ENCODE data around the gene SLCO1A2.

Gene SLCO1A2

DNA sequence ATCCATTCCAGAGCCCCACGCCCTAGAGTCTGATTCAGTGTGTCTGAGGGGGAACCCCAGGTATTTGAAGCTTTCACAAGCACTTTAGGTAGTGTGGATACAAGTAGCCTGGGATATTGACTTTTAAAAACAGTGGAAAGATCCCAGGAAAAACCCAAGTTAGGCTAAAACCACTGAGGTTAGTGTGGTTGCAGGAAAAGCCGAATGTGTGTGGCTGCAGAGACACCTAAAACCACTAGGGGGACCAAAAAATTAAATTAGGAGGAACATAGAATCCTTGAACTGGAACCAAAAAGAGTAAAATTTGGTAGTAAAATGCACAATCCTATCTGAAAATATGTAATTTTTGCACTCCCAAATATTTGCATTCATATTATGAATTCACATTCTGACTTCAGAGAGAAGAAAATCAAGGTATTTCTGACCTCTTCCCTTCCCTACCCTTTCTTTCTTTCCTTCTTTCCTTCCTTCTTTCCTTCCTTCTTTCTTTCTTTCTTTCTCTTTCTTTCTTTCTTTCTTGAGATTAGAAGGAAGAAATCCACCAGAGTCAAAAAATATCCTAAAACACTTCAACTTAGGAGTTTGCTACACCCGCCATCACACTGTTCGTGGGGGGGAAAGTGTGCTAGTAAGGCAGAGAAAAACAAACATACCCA, 37.8 kb downstream of the SLCO1A2 start:
- no peaks in the 10 kb centered on the region for H3K36me3 Mint-ChIP-seq (ENCODE audit: low read depth)
- H3K9me3 Mint-ChIP-seq = no peaks in the 10 kb centered on the region
- H3K27ac Mint-ChIP-seq = no peak overlapping the region
- H3K4me1 Mint-ChIP-seq (ENCODE audit: low read depth) = peaks cover 6% of the 10 kb centered on the region
- peaks cover 17% of the 10 kb centered on the region for H3K27me3 Mint-ChIP-seq (ENCODE audit: low read depth)
- DNase-seq (ENCODE audit: low spot score) = no peak
- H3K4me3 Mint-ChIP-seq = no peak overlapping the region

DNA sequence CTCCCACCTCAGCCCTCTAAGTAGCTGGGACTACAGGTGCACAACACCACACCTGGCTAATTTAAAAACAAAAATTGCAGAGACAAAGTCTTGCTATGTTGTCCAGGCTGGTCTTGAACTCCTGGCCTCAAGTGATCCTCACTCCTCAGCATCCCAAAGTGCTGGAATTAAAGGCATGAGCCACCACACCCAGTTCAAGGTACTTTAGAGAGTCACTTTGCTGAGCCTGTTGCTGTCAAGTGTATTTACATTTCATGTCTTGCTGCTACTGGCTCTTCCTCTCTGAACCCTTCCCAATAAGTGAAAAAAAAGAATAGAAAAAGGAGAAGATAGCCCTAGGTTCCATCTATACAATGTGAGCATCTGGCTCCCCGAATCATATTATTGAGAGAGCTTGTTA, 38.4 kb downstream of the SLCO1A2 start:
- no peak for DNase-seq (ENCODE audit: low spot score)
- H3K27ac Mint-ChIP-seq = no peak overlapping the region
- H3K4me3 Mint-ChIP-seq = no peak overlapping the region
- no peaks in the 10 kb centered on the region for H3K36me3 Mint-ChIP-seq (ENCODE audit: low read depth)
- peaks cover 14% of the 10 kb centered on the region for H3K27me3 Mint-ChIP-seq (ENCODE audit: low read depth)
- peaks cover 6% of the 10 kb centered on the region for H3K4me1 Mint-ChIP-seq (ENCODE audit: low read depth)
- no peaks in the 10 kb centered on the region for H3K9me3 Mint-ChIP-seq

DNA sequence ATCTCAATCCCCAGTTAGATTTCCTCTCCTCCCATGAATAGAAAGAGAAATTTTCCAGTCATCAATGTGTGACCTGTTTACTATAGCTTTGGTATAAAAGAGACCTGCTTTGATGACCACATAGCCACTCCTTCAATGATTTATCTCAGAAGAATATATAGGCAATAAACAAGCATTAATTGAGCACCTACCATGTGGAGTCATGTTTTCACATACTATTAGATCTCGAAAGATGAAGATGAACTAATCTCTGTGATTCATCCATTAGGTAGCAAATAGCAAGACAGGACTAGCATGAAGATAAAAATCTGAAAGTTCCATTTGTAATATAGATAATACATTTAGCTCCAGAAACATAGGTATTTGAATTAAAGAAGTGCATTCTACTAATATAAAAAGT, 40.5 kb downstream of the SLCO1A2 start:
- H3K9me3 Mint-ChIP-seq = no peaks in the 10 kb centered on the region
- peaks cover 14% of the 10 kb centered on the region for H3K27me3 Mint-ChIP-seq (ENCODE audit: low read depth)
- no peak overlapping the region for H3K27ac Mint-ChIP-seq
- no peak overlapping the region for H3K4me3 Mint-ChIP-seq
- no peak for DNase-seq (ENCODE audit: low spot score)
- H3K4me1 Mint-ChIP-seq (ENCODE audit: low read depth) = peaks cover 6% of the 10 kb centered on the region
- H3K36me3 Mint-ChIP-seq (ENCODE audit: low read depth) = no peaks in the 10 kb centered on the region

DNA sequence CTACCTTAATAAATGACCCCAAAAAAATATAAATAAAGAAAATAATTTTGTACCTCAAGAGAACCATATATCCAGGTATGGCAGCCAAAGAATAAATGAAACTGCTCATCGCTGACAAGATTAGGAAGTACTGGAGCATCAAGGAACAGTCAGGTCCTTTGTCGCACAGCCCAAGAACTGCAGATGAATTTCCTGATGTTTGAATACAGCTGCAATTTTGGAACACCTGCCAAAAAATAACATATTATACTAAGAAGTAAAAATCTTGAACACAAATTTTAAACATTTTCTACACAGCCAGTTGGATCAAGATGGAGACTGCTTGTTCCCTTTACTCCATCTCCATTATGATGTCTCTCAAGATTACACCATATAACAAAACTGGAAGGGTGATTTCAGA, 42.6 kb downstream of the SLCO1A2 start:
- Mint-ChIP-seq H3K36me3 (ENCODE audit: low read depth) (no peaks in the 10 kb centered on the region), H3K4me3 (no peak overlapping the region)

DNA sequence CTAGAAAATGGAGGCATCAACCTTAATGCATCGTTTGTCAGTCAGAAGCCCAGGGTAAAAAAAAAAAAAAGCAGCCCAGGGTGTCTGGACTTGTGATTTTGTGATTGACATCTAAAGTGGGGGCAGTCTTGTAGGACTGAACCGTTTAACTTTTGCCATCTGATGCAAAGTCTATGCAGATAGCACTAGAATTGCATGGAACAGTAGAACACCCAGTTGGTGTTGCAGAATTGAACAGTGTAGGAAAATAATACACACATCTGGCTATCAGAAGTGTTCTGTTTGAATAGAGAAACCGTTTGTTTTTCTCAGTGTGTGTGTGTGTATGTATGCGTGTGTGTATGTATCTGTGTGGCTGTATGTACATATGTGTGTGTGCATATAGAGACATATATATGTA, 45.0 kb downstream of the SLCO1A2 start:
- Mint-ChIP-seq H3K36me3 (ENCODE audit: low read depth) (no peaks in the 10 kb centered on the region), H3K9me3 (no peaks in the 10 kb centered on the region), H3K27ac (no peak overlapping the region), H3K4me1 (ENCODE audit: low read depth) (no peaks in the 10 kb centered on the region), H3K27me3 (ENCODE audit: low read depth) (peaks cover 8% of the 10 kb centered on the region), H3K4me3 (no peak overlapping the region)
- no peak for DNase-seq (ENCODE audit: low spot score)

More for the DNA sequence above, 42.6 kb downstream of the SLCO1A2 start:
- no peak for DNase-seq (ENCODE audit: low spot score)
- no peaks in the 10 kb centered on the region for H3K9me3 Mint-ChIP-seq
- peaks cover 1% of the 10 kb centered on the region for H3K4me1 Mint-ChIP-seq (ENCODE audit: low read depth)
- peaks cover 12% of the 10 kb centered on the region for H3K27me3 Mint-ChIP-seq (ENCODE audit: low read depth)
- H3K27ac Mint-ChIP-seq = no peak overlapping the region

DNA sequence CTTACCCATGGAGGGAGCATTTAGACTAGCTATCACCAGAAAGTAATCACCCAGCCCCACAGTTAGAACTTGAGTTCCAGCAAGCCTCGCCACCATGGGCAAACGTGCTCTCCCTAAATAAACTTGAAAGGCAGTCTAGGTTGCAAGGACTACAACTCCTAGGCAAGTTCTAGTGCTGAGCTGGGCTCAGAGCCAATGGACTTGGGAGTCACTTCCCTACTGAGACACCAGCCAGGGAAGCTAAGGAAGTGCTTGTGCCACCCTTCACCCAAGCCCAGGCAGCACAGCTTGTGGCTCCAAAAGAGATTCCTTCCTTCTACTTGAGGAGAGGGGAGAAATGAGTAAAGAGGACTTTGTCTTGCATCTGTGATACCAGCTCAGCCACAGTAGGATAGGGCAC, 57.9 kb downstream of the SLCO1A2 start:
- no peak overlapping the region for H3K27ac Mint-ChIP-seq
- H3K4me3 Mint-ChIP-seq = no peak overlapping the region
- no peaks in the 10 kb centered on the region for H3K4me1 Mint-ChIP-seq (ENCODE audit: low read depth)
- DNase-seq (ENCODE audit: low spot score) = no peak
- no peaks in the 10 kb centered on the region for H3K36me3 Mint-ChIP-seq (ENCODE audit: low read depth)
- H3K9me3 Mint-ChIP-seq = no peaks in the 10 kb centered on the region
- peaks cover 9% of the 10 kb centered on the region for H3K27me3 Mint-ChIP-seq (ENCODE audit: low read depth)

DNA sequence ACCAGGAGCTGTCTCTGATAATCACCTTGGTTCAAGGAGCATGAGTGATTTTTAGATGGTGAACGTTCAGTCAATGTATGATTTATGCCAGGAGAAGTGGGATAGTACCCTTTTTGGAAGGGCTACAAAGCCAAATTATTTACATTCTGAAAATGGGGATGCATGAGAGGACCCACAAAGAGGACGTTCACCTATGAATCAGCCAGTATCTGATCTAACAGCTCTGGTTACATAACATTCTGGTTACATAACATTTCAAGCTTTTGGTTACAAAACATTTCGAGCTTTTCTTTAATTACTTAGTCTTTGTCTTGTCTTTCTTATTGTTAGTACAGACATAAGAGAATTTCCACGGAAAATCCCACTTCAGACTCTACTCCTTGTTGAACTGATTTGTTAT, 68.8 kb downstream of the SLCO1A2 start:
- no peaks in the 10 kb centered on the region for H3K36me3 Mint-ChIP-seq (ENCODE audit: low read depth)
- no peaks in the 10 kb centered on the region for H3K27me3 Mint-ChIP-seq (ENCODE audit: low read depth)
- no peak for DNase-seq (ENCODE audit: low spot score)
- H3K9me3 Mint-ChIP-seq = no peaks in the 10 kb centered on the region
- H3K4me1 Mint-ChIP-seq (ENCODE audit: low read depth) = no peaks in the 10 kb centered on the region
- no peak overlapping the region for H3K4me3 Mint-ChIP-seq
- no peak overlapping the region for H3K27ac Mint-ChIP-seq

DNA sequence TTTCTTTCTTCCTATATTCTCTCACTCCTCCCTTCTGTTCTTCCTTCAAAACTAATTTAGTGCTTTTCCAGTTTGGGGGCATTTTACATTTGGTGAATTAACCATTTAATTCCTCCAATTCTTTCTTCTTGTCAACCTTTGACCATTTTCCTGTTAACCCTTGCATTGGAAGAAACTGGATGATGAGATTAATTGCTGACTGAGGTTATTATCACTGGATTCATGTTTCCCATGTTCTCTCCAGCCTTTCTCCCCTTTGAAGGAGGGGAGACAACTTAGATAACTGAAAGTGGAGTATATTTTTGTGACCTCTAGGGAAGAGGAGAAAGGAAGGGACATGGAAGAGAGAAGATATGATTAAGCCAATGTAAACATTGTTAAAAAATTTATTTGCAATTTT, 70.5 kb downstream of the SLCO1A2 start:
- no peaks in the 10 kb centered on the region for H3K27me3 Mint-ChIP-seq (ENCODE audit: low read depth)
- H3K36me3 Mint-ChIP-seq (ENCODE audit: low read depth) = no peaks in the 10 kb centered on the region
- no peaks in the 10 kb centered on the region for H3K9me3 Mint-ChIP-seq
- DNase-seq (ENCODE audit: low spot score) = no peak
- H3K4me1 Mint-ChIP-seq (ENCODE audit: low read depth) = no peaks in the 10 kb centered on the region
- no peak overlapping the region for H3K27ac Mint-ChIP-seq
- H3K4me3 Mint-ChIP-seq = no peak overlapping the region

DNA sequence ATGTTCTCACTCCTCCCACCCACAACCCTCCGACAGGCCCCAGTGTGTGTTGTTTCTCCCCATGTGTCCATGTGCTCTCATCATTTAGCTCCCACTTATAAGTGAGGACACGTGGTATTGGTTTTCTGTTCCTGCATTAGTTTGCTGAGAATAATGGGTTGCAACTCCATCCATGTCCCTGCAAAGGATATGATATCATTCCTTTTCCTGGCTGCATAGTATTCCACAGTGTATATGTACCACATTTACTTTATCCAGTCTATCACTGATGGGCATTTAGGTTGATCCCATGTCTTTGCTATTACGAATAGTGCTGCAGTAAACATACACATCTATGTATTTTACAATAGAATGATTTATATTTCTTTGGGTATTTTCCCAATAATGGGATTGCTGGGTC, 77.5 kb downstream of the SLCO1A2 start:
- no peaks in the 10 kb centered on the region for H3K27me3 Mint-ChIP-seq (ENCODE audit: low read depth)
- H3K36me3 Mint-ChIP-seq (ENCODE audit: low read depth) = no peaks in the 10 kb centered on the region
- H3K4me3 Mint-ChIP-seq = no peak overlapping the region
- no peaks in the 10 kb centered on the region for H3K4me1 Mint-ChIP-seq (ENCODE audit: low read depth)
- DNase-seq (ENCODE audit: low spot score) = no peak
- no peak overlapping the region for H3K27ac Mint-ChIP-seq
- no peaks in the 10 kb centered on the region for H3K9me3 Mint-ChIP-seq

DNA sequence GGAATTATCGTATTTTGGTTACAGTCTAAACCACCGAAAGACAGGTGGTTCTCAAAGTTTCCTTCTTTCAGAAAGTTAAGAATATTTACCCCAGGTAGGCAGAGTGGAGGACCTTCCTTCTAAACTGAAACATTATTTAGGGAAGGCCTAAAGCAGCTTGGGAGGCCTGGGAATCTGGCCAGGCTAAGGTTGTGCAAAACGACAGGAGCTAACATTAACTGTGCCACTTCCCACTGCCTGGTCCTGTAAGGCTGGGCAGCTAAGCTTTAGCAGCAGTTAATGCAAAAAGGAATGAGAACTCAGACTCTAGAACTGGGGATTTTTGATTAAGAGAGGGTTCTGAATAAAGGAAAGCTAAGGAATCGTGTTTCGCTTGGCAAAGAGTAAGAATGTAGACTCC, 82.6 kb downstream of the SLCO1A2 start:
- no peak for DNase-seq (ENCODE audit: low spot score)
- no peak overlapping the region for H3K27ac Mint-ChIP-seq
- no peaks in the 10 kb centered on the region for H3K36me3 Mint-ChIP-seq (ENCODE audit: low read depth)
- no peaks in the 10 kb centered on the region for H3K4me1 Mint-ChIP-seq (ENCODE audit: low read depth)
- peaks cover 2% of the 10 kb centered on the region for H3K27me3 Mint-ChIP-seq (ENCODE audit: low read depth)
- H3K4me3 Mint-ChIP-seq = no peak overlapping the region
- H3K9me3 Mint-ChIP-seq = no peaks in the 10 kb centered on the region

DNA sequence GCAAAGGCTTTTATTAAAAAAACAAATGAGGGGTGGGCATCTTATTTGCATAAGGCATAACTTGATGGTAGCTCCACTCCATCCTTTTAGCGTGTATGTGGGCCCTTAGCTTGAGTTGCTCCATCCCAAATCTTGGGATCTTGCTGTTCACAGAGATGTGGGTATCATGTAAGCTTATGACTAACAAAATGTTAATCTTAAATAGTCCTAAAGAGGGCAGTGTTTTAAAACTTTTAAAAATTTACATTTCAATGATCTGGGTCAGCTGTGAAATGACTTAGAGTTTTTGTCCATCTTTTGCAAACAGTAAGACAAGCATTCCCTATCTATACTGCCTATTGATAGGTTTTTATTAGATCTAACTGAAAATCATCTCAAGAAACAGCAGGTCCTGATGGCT, 86.0 kb downstream of the SLCO1A2 start:
- H3K4me1 Mint-ChIP-seq (ENCODE audit: low read depth) = no peaks in the 10 kb centered on the region
- H3K27me3 Mint-ChIP-seq (ENCODE audit: low read depth) = peaks cover 2% of the 10 kb centered on the region
- H3K9me3 Mint-ChIP-seq = no peaks in the 10 kb centered on the region
- no peak overlapping the region for H3K27ac Mint-ChIP-seq
- H3K4me3 Mint-ChIP-seq = no peak overlapping the region
- H3K36me3 Mint-ChIP-seq (ENCODE audit: low read depth) = no peaks in the 10 kb centered on the region
- no peak for DNase-seq (ENCODE audit: low spot score)

DNA sequence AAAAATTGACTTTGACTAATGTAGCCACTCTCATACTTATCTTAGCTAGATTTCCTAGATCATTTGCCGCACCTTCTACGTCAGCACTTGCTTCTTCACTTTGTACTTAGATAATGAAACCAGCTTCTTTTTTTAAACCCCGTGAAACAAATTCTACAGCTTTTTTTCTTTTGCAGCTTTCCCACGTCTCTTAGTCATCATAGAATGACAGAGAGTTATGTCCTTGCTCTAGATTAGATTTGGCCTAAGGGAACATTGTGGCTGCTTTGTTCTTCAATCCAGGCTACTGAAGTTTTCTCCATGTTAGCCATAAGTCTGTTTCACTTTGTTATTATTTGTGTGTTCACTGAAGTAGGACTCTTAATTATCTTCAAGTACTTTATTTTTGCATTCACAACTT, 94.9 kb downstream of the SLCO1A2 start:
- Mint-ChIP-seq H3K27ac (no peak overlapping the region), H3K36me3 (ENCODE audit: low read depth) (no peaks in the 10 kb centered on the region), H3K27me3 (ENCODE audit: low read depth) (no peaks in the 10 kb centered on the region), H3K9me3 (no peaks in the 10 kb centered on the region), H3K4me3 (no peak overlapping the region), H3K4me1 (ENCODE audit: low read depth) (no peaks in the 10 kb centered on the region)
- DNase-seq (ENCODE audit: low spot score) = no peak

DNA sequence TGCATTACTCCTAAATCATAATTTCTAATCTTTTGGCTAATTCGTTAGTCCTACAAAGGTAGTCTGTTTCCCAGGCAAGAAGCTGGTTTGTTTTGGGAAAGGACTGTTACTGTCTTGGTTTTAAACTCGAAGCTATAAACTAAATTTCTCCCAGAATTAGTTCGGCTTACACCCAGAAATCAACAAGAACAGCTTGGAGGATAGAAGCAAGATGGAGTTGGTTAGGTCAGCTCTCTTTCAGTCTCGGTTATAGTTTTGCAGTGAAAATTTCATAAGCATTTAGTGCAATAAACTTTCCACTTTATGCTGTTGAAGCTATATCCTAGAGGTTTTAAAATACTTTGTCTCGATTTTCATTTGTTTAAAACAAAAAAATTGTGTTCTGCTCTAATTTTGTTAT, 100.3 kb downstream of the SLCO1A2 start:
- Mint-ChIP-seq H3K36me3 (ENCODE audit: low read depth) (no peaks in the 10 kb centered on the region), H3K4me1 (ENCODE audit: low read depth) (no peaks in the 10 kb centered on the region), H3K9me3 (no peaks in the 10 kb centered on the region), H3K4me3 (no peak overlapping the region), H3K27me3 (ENCODE audit: low read depth) (no peaks in the 10 kb centered on the region), H3K27ac (no peak overlapping the region)
- DNase-seq (ENCODE audit: low spot score) = no peak

DNA sequence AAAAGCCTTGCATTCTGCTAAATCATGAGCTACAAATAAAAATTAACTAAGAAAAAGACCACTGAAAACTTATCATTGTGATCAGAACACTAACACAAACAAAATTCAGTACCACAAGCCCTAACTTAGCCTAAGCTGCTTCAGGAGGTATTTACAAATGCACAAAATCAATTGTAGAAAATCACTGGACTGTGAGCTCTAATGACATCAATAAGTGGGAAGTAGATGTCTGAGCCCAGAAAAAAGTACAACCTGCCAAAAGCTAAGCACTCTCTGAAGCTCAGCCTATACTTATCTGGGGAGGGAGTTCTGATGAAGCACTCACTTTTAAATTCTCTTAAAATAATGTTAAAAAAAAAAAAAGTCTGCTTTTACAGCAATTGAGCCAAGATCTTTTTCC, 110.8 kb downstream of the SLCO1A2 start:
- Mint-ChIP-seq H3K4me1 (ENCODE audit: low read depth) (no peaks in the 10 kb centered on the region), H3K36me3 (ENCODE audit: low read depth) (no peaks in the 10 kb centered on the region), H3K4me3 (no peak overlapping the region), H3K27me3 (ENCODE audit: low read depth) (no peaks in the 10 kb centered on the region), H3K27ac (no peak overlapping the region), H3K9me3 (no peaks in the 10 kb centered on the region)
- no peak for DNase-seq (ENCODE audit: low spot score)

DNA sequence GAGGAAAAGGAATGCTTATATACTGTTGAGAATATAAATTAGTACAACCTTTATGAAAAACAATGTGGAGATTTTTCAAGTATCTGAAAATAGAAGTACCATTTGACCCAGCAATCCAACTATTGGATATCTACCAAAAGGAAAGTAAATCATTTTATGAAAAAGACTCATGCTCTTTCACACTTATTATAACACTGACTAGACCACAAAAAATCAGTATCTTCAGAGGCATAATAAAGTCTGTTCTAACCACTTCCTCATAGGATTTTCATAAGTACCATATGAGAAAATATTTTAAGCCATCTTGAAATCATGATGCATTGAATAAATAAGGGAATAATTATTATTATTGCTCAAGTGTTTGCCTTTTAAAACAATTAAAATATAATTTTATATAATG, 112.9 kb downstream of the SLCO1A2 start:
- H3K4me3 Mint-ChIP-seq = no peak overlapping the region
- no peaks in the 10 kb centered on the region for H3K27me3 Mint-ChIP-seq (ENCODE audit: low read depth)
- no peak for DNase-seq (ENCODE audit: low spot score)
- H3K36me3 Mint-ChIP-seq (ENCODE audit: low read depth) = no peaks in the 10 kb centered on the region
- H3K4me1 Mint-ChIP-seq (ENCODE audit: low read depth) = no peaks in the 10 kb centered on the region
- H3K9me3 Mint-ChIP-seq = no peaks in the 10 kb centered on the region
- no peak overlapping the region for H3K27ac Mint-ChIP-seq
